H9 (cell line): ENCODE measurements around the gene ADGRD1. TPM values are rescaled to one million over a fixed set of nuclear protein-coding genes. Genes with fewer than 3 reads are reported as not detected.

Experiments
- DNase-seq: peaks from one replicate; pipeline ENCODE4 v3.0.0-alpha.2; 2017
- H2AFZ ChIP-seq: one replicate; pipeline ENCODE4 v1.6.1; 2013; ENCODE audit warnings: mild to moderate bottlenecking, low read length, control low read depth, moderate library complexity
- H2AK5ac ChIP-seq: 2 replicates; pipeline ENCODE4 v1.6.1; 2013; ENCODE audit warnings: low read length, control low read depth, mixed read lengths; ENCODE audit not compliant: insufficient read length
- H2BK120ac ChIP-seq: one replicate; pipeline ENCODE4 v1.6.1; 2013; ENCODE audit warnings: low read depth, mild to moderate bottlenecking, low read length, control low read depth, inconsistent platforms; ENCODE audit not compliant: poor library complexity, severe bottlenecking
- H2BK12ac ChIP-seq: 2 replicates; pipeline ENCODE4 v1.6.1; 2013; ENCODE audit warnings: low read length, control low read depth, mixed read lengths, low read depth; ENCODE audit not compliant: insufficient read length
- H2BK15ac ChIP-seq: 2 replicates; pipeline ENCODE4 v1.6.1; 2013; ENCODE audit warnings: low read depth, low read length, control low read depth
- H2BK20ac ChIP-seq: one replicate; pipeline ENCODE4 v1.6.1; 2013; ENCODE audit warnings: low read depth, mild to moderate bottlenecking, low read length, control low read depth, inconsistent platforms; ENCODE audit not compliant: poor library complexity, severe bottlenecking
- H2BK5ac ChIP-seq: 2 replicates; pipeline ENCODE4 v1.6.1; 2013; ENCODE audit warnings: low read length, control low read depth, mixed read lengths; ENCODE audit not compliant: insufficient read length
- H3K14ac ChIP-seq: 2 replicates; pipeline ENCODE4 v1.6.1; 2013; ENCODE audit warnings: low read length, control low read depth; ENCODE audit not compliant: insufficient read depth
- H3K18ac ChIP-seq: 2 replicates; pipeline ENCODE4 v1.6.1; 2013; ENCODE audit warnings: low read depth, mild to moderate bottlenecking, mixed read lengths, low read length, control low read depth; ENCODE audit not compliant: insufficient read length
- H3K23ac ChIP-seq: 2 replicates; pipeline ENCODE4 v1.6.1; 2013; ENCODE audit warnings: low read length, control low read depth, mixed read lengths, low read depth; ENCODE audit not compliant: insufficient read length
- H3K23me2 ChIP-seq: 2 replicates; pipeline ENCODE4 v1.6.1; 2013; ENCODE audit warnings: low read depth, mild to moderate bottlenecking, mixed read lengths, low read length, control low read depth; ENCODE audit not compliant: insufficient read length, poor library complexity, severe bottlenecking
- H3K27ac ChIP-seq: 2 replicates; pipeline ENCODE4 v1.5.1; 2013; ENCODE audit warnings: low read length, control low read depth, mixed read lengths, low read depth; ENCODE audit not compliant: insufficient read length
- H3K27me3 ChIP-seq: 2 replicates; pipeline ENCODE4 v1.6.1; 2013; ENCODE audit warnings: low read length, control low read depth, inconsistent platforms; ENCODE audit not compliant: insufficient read depth
- H3K4ac ChIP-seq: 2 replicates; pipeline ENCODE4 v1.6.1; 2013; ENCODE audit warnings: low read depth, mild to moderate bottlenecking, control low read depth, inconsistent platforms, low read length, moderate library complexity
- H3K4me1 ChIP-seq: 2 replicates; pipeline ENCODE4 v1.6.1; 2013; ENCODE audit warnings: low read length, control low read depth, inconsistent platforms; ENCODE audit not compliant: insufficient read depth
- H3K4me2 ChIP-seq: 2 replicates; pipeline ENCODE4 v1.6.1; 2013; ENCODE audit warnings: low read length, control low read depth, mixed read lengths; ENCODE audit not compliant: insufficient read length, insufficient read depth
- H3K56ac ChIP-seq: 2 replicates; pipeline ENCODE4 v1.6.1; 2013; ENCODE audit warnings: low read depth, mild to moderate bottlenecking, mixed read lengths, low read length, control low read depth; ENCODE audit not compliant: insufficient read length
- H3K79me1 ChIP-seq: 2 replicates; pipeline ENCODE4 v1.6.1; 2013; ENCODE audit warnings: low read depth, mild to moderate bottlenecking, moderate library complexity, low read length, control low read depth, inconsistent platforms; ENCODE audit not compliant: insufficient read depth, poor library complexity, severe bottlenecking
- H3K79me2 ChIP-seq: 2 replicates; pipeline ENCODE4 v1.6.1; 2013; ENCODE audit warnings: low read length, control low read depth, inconsistent platforms; ENCODE audit not compliant: insufficient read depth
- H3K9ac ChIP-seq: 2 replicates; pipeline ENCODE4 v1.6.1; 2013; ENCODE audit warnings: low read length, control low read depth, mixed read lengths; ENCODE audit not compliant: insufficient read length; ENCODE audit errors: extremely low read depth
- H3K9me3 ChIP-seq: one replicate; pipeline ENCODE4 v1.6.1; 2013; ENCODE audit warnings: low read depth, low read length, inconsistent platforms; ENCODE audit not compliant: control insufficient read depth
- H3T11ph ChIP-seq: one replicate; pipeline ENCODE4 v1.6.1; 2013; ENCODE audit warnings: mild to moderate bottlenecking, low read length, control low read depth, inconsistent platforms
- H4K20me1 ChIP-seq: one replicate; pipeline ENCODE4 v1.6.1; 2013; ENCODE audit not compliant: control insufficient read depth, insufficient read length, insufficient read depth
- H4K5ac ChIP-seq: 2 replicates; pipeline ENCODE4 v1.6.1; 2013; ENCODE audit warnings: low read depth, mild to moderate bottlenecking, mixed read lengths, low read length, control low read depth; ENCODE audit not compliant: insufficient read length
- H4K8ac ChIP-seq: replicated peaks from 2 replicates; pipeline ENCODE4 v1.6.1; 2013; ENCODE audit warnings: low read length, control low read depth, mixed read lengths, low read depth; ENCODE audit not compliant: insufficient read length
- H4K91ac ChIP-seq: 2 replicates; pipeline ENCODE4 v1.6.1; 2013; ENCODE audit warnings: low read depth, mild to moderate bottlenecking, moderate library complexity, mixed read lengths, low read length, control low read depth; ENCODE audit not compliant: insufficient read length
- H3K27ac Mint-ChIP-seq, 3 experiments: 2 replicates in 2 of 3; 3 replicates in 1 of 3; pipeline ENCODE4 v1.8.0; 2020 to 2021; ENCODE audit warnings: mixed read lengths in 3 of 3, mild to moderate bottlenecking in 1 of 3, moderate library complexity in 1 of 3
- H3K27me3 Mint-ChIP-seq: 2 replicates; pipeline ENCODE4 v1.8.0; 2021; ENCODE audit warnings: low read depth, mild to moderate bottlenecking, moderate library complexity, mixed read lengths
- H3K36me3 Mint-ChIP-seq, 3 experiments: 2 replicates in 2 of 3; 3 replicates in 1 of 3; pipeline ENCODE4 v1.8.0; 2020 to 2021; ENCODE audit warnings: low read depth in 3 of 3, mixed read lengths in 3 of 3; ENCODE audit not compliant: insufficient read depth in 1 of 3
- H3K4me1 Mint-ChIP-seq, 2 experiments: 2 replicates each; pipeline ENCODE4 v1.8.0; 2020; ENCODE audit warnings: mixed read lengths in 2 of 2
- H3K4me3 Mint-ChIP-seq, 2 experiments: 2 replicates in 1 of 2; 3 replicates in 1 of 2; pipeline ENCODE4 v1.8.0; 2020 to 2021; ENCODE audit warnings: mild to moderate bottlenecking in 2 of 2, mixed read lengths in 2 of 2, moderate library complexity in 1 of 2
- H3K9me3 Mint-ChIP-seq, 2 experiments: 2 replicates in 1 of 2; 3 replicates in 1 of 2; pipeline ENCODE4 v1.8.0; 2020; ENCODE audit warnings: mild to moderate bottlenecking in 2 of 2, mixed read lengths in 2 of 2, moderate library complexity in 1 of 2
- CTCF ChIP-seq: fragments of 200-600 bp; sonication (generic); conservative IDR thresholded peaks from 3 replicates; pipeline ENCODE4 v1.8.0; 2021; ENCODE audit warnings: antibody characterized with exemption, mild to moderate bottlenecking
- WGBS: extraction: QIAGEN DNeasy Blood & Tissue Kit; methylation state at CpG from one replicate; pipeline ENCODE4 v1.1.7; 2013; ENCODE audit warnings: missing lambda C conversion rate, low lambda C conversion rate, mixed read lengths; ENCODE audit not compliant: insufficient read length; ENCODE audit errors: extremely low coverage; 5-methylcytosine and 5-hydroxymethylcytosine counted together
- total RNA-seq: library from RNA; stranded (reverse); gene quantifications from 2 replicates; pipeline ENCODE4 v1.2.1, GENCODE V29; 2021

Gene ADGRD1
- total RNA-seq, 1 experiment from 2014 or later = 0.52 TPM

- Histone ChIP-seq H2AK5ac (no peak overlapping the region), H4K20me1 (no peaks in the 10 kb centered on the region), H3K79me1 (no peaks in the 10 kb centered on the region), H3K4me2 (no peak overlapping the region), H4K5ac (no peak overlapping the region), H4K91ac (no peak overlapping the region), H3K9me3 (no peaks in the 10 kb centered on the region), H3K79me2 (no peaks in the 10 kb centered on the region), H3K18ac (no peak overlapping the region), H2BK12ac (no peak overlapping the region), H3K4ac (no peak overlapping the region), H2BK15ac (no peak overlapping the region), H3K23ac (no peak overlapping the region), H3T11ph (no peak overlapping the region), H2BK20ac (no peak overlapping the region), H2BK120ac (no peak overlapping the region), H3K14ac (no peak overlapping the region), H3K9ac (no peak overlapping the region), H3K4me1 (no peaks in the 10 kb centered on the region; the same call in 1 of the 2 replicates), H2AFZ (no peak overlapping the region), H2BK5ac (no peak overlapping the region), H3K56ac (no peak overlapping the region), H4K8ac (no peak overlapping the region), H3K27ac (no peak overlapping the region), H3K27me3 (no peaks in the 10 kb centered on the region), H3K23me2 (no peaks in the 10 kb centered on the region)
- DNase-seq = peak; percentile 24
- H3K27me3 Mint-ChIP-seq = peaks cover 11% of the 10 kb centered on the region
- no peak overlapping the region for H3K27ac Mint-ChIP-seq
- no peaks in the 10 kb centered on the region; a peak in 2 of 7 replicates for H3K36me3 Mint-ChIP-seq
- peaks cover 3 to 6% of the 10 kb centered on the region in 2 experiments; a peak in 2 of 4 replicates for H3K4me1 Mint-ChIP-seq
- WGBS = no CpG with 5 or more reads among the region's 12 CpGs
- TF ChIP-seq CTCF = no peak
- no peak overlapping the region for H3K4me3 Mint-ChIP-seq
- H3K9me3 Mint-ChIP-seq = peaks cover 4 to 6% of the 10 kb centered on the region in 2 experiments; a peak in 3 of 5 replicates
Measured at GRCh38 chr12:131067981-131068851, 114.5 kb downstream of the ADGRD1 start.
